ENCODE data around the gene TRMT10B. TPM values are rescaled to one million over a fixed set of nuclear protein-coding genes. Genes with fewer than 3 reads are reported as not detected.
A peak's percentile ranks its signal among the peaks of the same experiment; 100 is the strongest.

The TRMT10B gene
- total and polyA plus RNA-seq, 8 donors = 2.7 to 10.5 (median 5.1) TPM

- Histone ChIP-seq H3K27me3 (peaks cover 0 to 10% (median 0%) of the 10 kb centered on the region in 3 donors), H3K36me3 (peaks cover 0 to 9% (median 0%) of the 10 kb centered on the region in 4 donors), H3K27ac (no peak overlapping the region), H3K4me1 (peaks cover 0 to 9% (median 8%) of the 10 kb centered on the region in 4 donors), H3K4me3 (no peak overlapping the region), H3K9me3 (no peaks in the 10 kb centered on the region)
- no peak for DNase-seq
- no peak for TF ChIP-seq CTCF (IDR thresholded peaks at IDR 0.05)
- no peak for TF ChIP-seq EP300 (IDR thresholded peaks at IDR 0.05)
- no peak for TF ChIP-seq POLR2AphosphoS5 (IDR thresholded peaks at IDR 0.05)
- no peak for TF ChIP-seq POLR2A (IDR thresholded peaks at IDR 0.05)
- WGBS, 5 donors = 94 to 100% (median 98%) methylated on average over 2 of the region's 2 CpGs
- intact Hi-C loops (cut with DNase I; ENCODE audit: low total_unique reads) = no loop called here
Measured at GRCh38 chr9:37790096-37790495, 36.5 kb downstream of the TRMT10B start.

- intact Hi-C loops (cut with DNase I; ENCODE audit: low total_unique reads) = no loop called here
- DNase-seq = no peak
- Histone ChIP-seq H3K27me3 (peaks cover 0 to 3% (median 0%) of the 10 kb centered on the region in 3 donors), H3K9me3 (no peaks in the 10 kb centered on the region), H3K4me1 (no peaks in the 10 kb centered on the region), H3K36me3 (peaks cover 0 to 12% (median 0%) of the 10 kb centered on the region in 4 donors), H3K27ac (no peak overlapping the region), H3K4me3 (no peak overlapping the region)
- WGBS, 5 donors = 80 to 89% (median 83%) methylated on average over 5 of the region's 5 CpGs
- TF ChIP-seq CTCF (IDR thresholded peaks at IDR 0.05) (no peak), POLR2A (IDR thresholded peaks at IDR 0.05) (no peak), POLR2AphosphoS5 (IDR thresholded peaks at IDR 0.05) (no peak), EP300 (IDR thresholded peaks at IDR 0.05) (no peak)
Measured at GRCh38 chr9:37792122-37792521, 38.5 kb downstream of the TRMT10B start.

GRCh38 chr9:37796232-37796631 is 42.6 kb downstream of the TRMT10B start:
- TF ChIP-seq POLR2AphosphoS5 (IDR thresholded peaks at IDR 0.05) (no peak), EP300 (IDR thresholded peaks at IDR 0.05) (no peak)
- Histone ChIP-seq H3K27ac (no peak overlapping the region), H3K4me3 (no peak overlapping the region), H3K9me3 (no peaks in the 10 kb centered on the region), H3K36me3 (peaks cover 0 to 3% (median 0%) of the 10 kb centered on the region in 4 donors), H3K4me1 (peaks cover 0 to 10% (median 9%) of the 10 kb centered on the region in 4 donors), H3K27me3 (no peaks in the 10 kb centered on the region)
- DNase-seq = no peak
- intact Hi-C loops (cut with DNase I; ENCODE audit: low total_unique reads) = no loop called here
- WGBS, 5 donors = 23 to 42% (median 34%) methylated on average over 2 of the region's 2 CpGs

- TF ChIP-seq CTCF (IDR thresholded peaks at IDR 0.05) (no peak), EP300 (IDR thresholded peaks at IDR 0.05) (no peak), POLR2A (IDR thresholded peaks at IDR 0.05) (no peak)
- H3K36me3 ChIP-seq = peaks cover 0 to 3% (median 0%) of the 10 kb centered on the region in 4 donors
- H3K27ac ChIP-seq = no peak overlapping the region
- DNase-seq = no peak
- intact Hi-C loops (cut with DNase I; ENCODE audit: low total_unique reads) = no loop called here
- H3K27me3 ChIP-seq = no peaks in the 10 kb centered on the region
- H3K9me3 ChIP-seq = no peaks in the 10 kb centered on the region
- WGBS, 5 donors = 67 to 84% (median 74%) methylated on average over 1 of the region's 1 CpG
- no peak overlapping the region for H3K4me3 ChIP-seq
- H3K4me1 ChIP-seq = peaks cover 14 to 34% (median 29%) of the 10 kb centered on the region in 4 donors
Measured at GRCh38 chr9:37798677-37799076, 45.1 kb downstream of the TRMT10B start.

- intact Hi-C loops (cut with DNase I; ENCODE audit: low total_unique reads) = no loop called here
- Histone ChIP-seq H3K9me3 (no peaks in the 10 kb centered on the region), H3K4me1 (peaks cover 14 to 50% (median 37%) of the 10 kb centered on the region in 4 donors), H3K36me3 (peaks cover 0 to 3% (median 0%) of the 10 kb centered on the region in 4 donors), H3K27ac (peak within 1 kb of the TSS; percentile 89 to 96 (median 91)), H3K27me3 (no peaks in the 10 kb centered on the region), H3K4me3 (peak within 1 kb of the TSS; percentile 90 to 98 (median 96))
- peak; percentile 90 to 95 for DNase-seq
- 0 to 2% (median 0%) methylated on average over 1 to 71 of the region's 72 CpGs for WGBS, 5 donors
- TF ChIP-seq EP300 (IDR thresholded peaks at IDR 0.05) (no peak), POLR2AphosphoS5 (IDR thresholded peaks at IDR 0.05) (peak; percentile 71 to 97 (median 82)), CTCF (IDR thresholded peaks at IDR 0.05) (peak in 1 of 7 experiments; percentile 20), POLR2A (IDR thresholded peaks at IDR 0.05) (peak in 1 of 4 donors; percentile 50)
Measured at GRCh38 chr9:37800631-37801286, 47.2 kb downstream of the TRMT10B start, which contains the start of gene DCAF10. Gene DCAF10 (plus strand): TSS chr9:37800797. CDS start chr9:37800867, 70 bp downstream.

Measured in stomach (tissue), 9 donors.